Karpas-422 (cell line): ENCODE data around the gene SSR4. TPM values are rescaled to one million over a fixed set of nuclear protein-coding genes. Genes with fewer than 3 reads are reported as not detected.

Source experiments
- DNase-seq: peaks from one replicate; pipeline ENCODE4 v3.0.0-alpha.2; 2015
- H2AFZ ChIP-seq: fragments of 200-600 bp; sonication (generic); 2 replicates; pipeline ENCODE4 v1.6.1; 2014; ENCODE audit warnings: antibody characterized with exemption, low read length, mixed read lengths
- H3K27ac ChIP-seq: fragments of 200-600 bp; sonication (generic); 2 replicates; pipeline ENCODE4 v1.5.1; 2014; ENCODE audit warnings: mild to moderate bottlenecking, low read length, moderate library complexity
- H3K27me3 ChIP-seq: fragments of 200-600 bp; sonication (generic); 2 replicates; pipeline ENCODE4 v1.6.1; 2014; ENCODE audit warnings: low read length, mixed read lengths
- H3K36me3 ChIP-seq: fragments of 200-600 bp; sonication (generic); 2 replicates; pipeline ENCODE4 v1.6.1; 2014; ENCODE audit warnings: low read length, mixed read lengths; ENCODE audit not compliant: insufficient read depth
- H3K4me1 ChIP-seq: fragments of 200-600 bp; sonication (generic); 2 replicates; pipeline ENCODE4 v1.6.1; 2014; ENCODE audit warnings: mild to moderate bottlenecking, low read length, mixed read lengths
- H3K4me2 ChIP-seq: fragments of 200-600 bp; sonication (generic); 2 replicates; pipeline ENCODE4 v1.6.1; 2014; ENCODE audit warnings: low read length, low read depth, mild to moderate bottlenecking; ENCODE audit not compliant: poor library complexity, severe bottlenecking
- H3K4me3 ChIP-seq: fragments of 200-600 bp; sonication (generic); 2 replicates; pipeline ENCODE4 v1.5.1; 2014; ENCODE audit warnings: mild to moderate bottlenecking, antibody characterized with exemption, low read length, mixed read lengths
- H3K79me2 ChIP-seq: fragments of 200-600 bp; sonication (generic); 2 replicates; pipeline ENCODE4 v1.6.1; 2014; ENCODE audit warnings: mild to moderate bottlenecking, low read length, mixed read lengths
- H3K9ac ChIP-seq: fragments of 200-600 bp; sonication (generic); 2 replicates; pipeline ENCODE4 v1.6.0; 2014; ENCODE audit warnings: low read length
- H3K9me2 ChIP-seq: fragments of 200-600 bp; sonication (generic), shearing (Covaris generic); replicated peaks from 2 replicates; pipeline ENCODE4 v1.6.0; 2014; ENCODE audit warnings: mild to moderate bottlenecking, low read length, moderate library complexity; ENCODE audit not compliant: insufficient read depth
- H3K9me3 ChIP-seq: fragments of 300-700, 200-600 bp; sonication (generic); 2 replicates; pipeline ENCODE4 v1.6.1; 2014; ENCODE audit warnings: low read length, mixed read lengths
- H4K20me1 ChIP-seq: fragments of 200-600 bp; sonication (generic); 2 replicates; pipeline ENCODE4 v1.6.1; 2014; ENCODE audit warnings: mild to moderate bottlenecking, antibody characterized with exemption, low read length, low read depth; ENCODE audit not compliant: insufficient read depth
- total RNA-seq: library from RNA; depleted of rRNA; stranded (reverse); fragments of >200 nt; shearing (Covaris generic); gene quantifications from 2 replicates; pipeline ENCODE4 v1.2.3, GENCODE V29; 2014; ENCODE audit warnings: low replicate concordance

Gene SSR4
- total RNA-seq, 1 experiment from 2014 or later, result 310 TPM

- Histone ChIP-seq H3K9me3 (no peaks in the 10 kb centered on the region), H3K36me3 (no peaks in the 10 kb centered on the region), H2AFZ (no peak overlapping the region), H3K9me2 (no peaks in the 10 kb centered on the region), H3K9ac (no peak overlapping the region), H3K4me1 (no peaks in the 10 kb centered on the region), H3K79me2 (no peaks in the 10 kb centered on the region), H3K4me3 (no peak overlapping the region), H3K4me2 (no peak overlapping the region), H4K20me1 (no peaks in the 10 kb centered on the region), H3K27ac (no peak overlapping the region), H3K27me3 (no peaks in the 10 kb centered on the region)
- DNase-seq, result no peak
Measured at GRCh38 chrX:153782871-153783270, 11.6 kb upstream of the SSR4 start.

- DNase-seq, result no peak
- H3K4me1 ChIP-seq, result no peaks in the 10 kb centered on the region
- H3K9me2 ChIP-seq, result no peaks in the 10 kb centered on the region
Measured at GRCh38 chrX:153783378-153784013, 11.0 kb upstream of the SSR4 start.

GRCh38 chrX:153784325-153784967 is 10.0 kb upstream of the SSR4 start:
- no peaks in the 10 kb centered on the region for H3K4me1 ChIP-seq
- no peaks in the 10 kb centered on the region for H3K79me2 ChIP-seq
- no peaks in the 10 kb centered on the region for H3K9me2 ChIP-seq
- no peaks in the 10 kb centered on the region for H3K9me3 ChIP-seq
- H3K27me3 ChIP-seq, result no peaks in the 10 kb centered on the region
- DNase-seq, result no peak
- H3K9ac ChIP-seq, result no peak overlapping the region
- no peak overlapping the region for H2AFZ ChIP-seq
- H3K4me3 ChIP-seq, result no peak overlapping the region
- no peaks in the 10 kb centered on the region for H3K36me3 ChIP-seq
- H3K27ac ChIP-seq, result no peak overlapping the region
- H3K4me2 ChIP-seq, result no peak overlapping the region
- H4K20me1 ChIP-seq, result no peaks in the 10 kb centered on the region

More at GRCh38 chrX:153783378-153784013, 11.0 kb upstream of the SSR4 start:
- no peak overlapping the region for H3K9ac ChIP-seq
- H3K9me3 ChIP-seq, result no peaks in the 10 kb centered on the region
- no peak overlapping the region for H3K4me2 ChIP-seq
- no peaks in the 10 kb centered on the region for H3K79me2 ChIP-seq
- no peak overlapping the region for H3K27ac ChIP-seq
- H3K36me3 ChIP-seq, result no peaks in the 10 kb centered on the region
- H2AFZ ChIP-seq, result no peak overlapping the region
- no peaks in the 10 kb centered on the region for H4K20me1 ChIP-seq
- no peaks in the 10 kb centered on the region for H3K27me3 ChIP-seq
- no peak overlapping the region for H3K4me3 ChIP-seq

- Histone ChIP-seq H3K36me3 (no peaks in the 10 kb centered on the region), H3K9me2 (no peaks in the 10 kb centered on the region), H3K9ac (no peak overlapping the region), H3K4me3 (no peak overlapping the region), H3K27ac (no peak overlapping the region), H3K27me3 (no peaks in the 10 kb centered on the region), H3K9me3 (no peaks in the 10 kb centered on the region), H3K4me1 (no peaks in the 10 kb centered on the region), H4K20me1 (0 out of 2 replicates have a peak, but pooled peaks cover 4% of the 10 kb centered on the region), H2AFZ (no peak overlapping the region), H3K4me2 (no peak overlapping the region), H3K79me2 (peaks cover 2% of the 10 kb centered on the region; the same call in 1 of the 2 replicates)
- DNase-seq, result no peak
Measured at GRCh38 chrX:153786669-153787068, 7.8 kb upstream of the SSR4 start.

- H3K36me3 ChIP-seq, result no peaks in the 10 kb centered on the region
- H3K27me3 ChIP-seq, result no peaks in the 10 kb centered on the region
- no peaks in the 10 kb centered on the region for H3K9me2 ChIP-seq
- no peaks in the 10 kb centered on the region for H3K9me3 ChIP-seq
- H3K4me2 ChIP-seq, result no peak overlapping the region
- H3K4me3 ChIP-seq, result no peak overlapping the region
- 0 out of 2 replicates have a peak, but pooled peaks cover 4% of the 10 kb centered on the region for H4K20me1 ChIP-seq
- H3K27ac ChIP-seq, result no peak overlapping the region
- DNase-seq, result no peak
- peaks cover 25% of the 10 kb centered on the region for H3K79me2 ChIP-seq
- H2AFZ ChIP-seq, result no peak overlapping the region
- H3K4me1 ChIP-seq, result peaks cover 7% of the 10 kb centered on the region
- H3K9ac ChIP-seq, result no peak overlapping the region
Measured at GRCh38 chrX:153789654-153790053, 4.8 kb upstream of the SSR4 start.

- no peak overlapping the region for H3K9ac ChIP-seq
- H2AFZ ChIP-seq, result no peak overlapping the region
- no peaks in the 10 kb centered on the region for H3K27me3 ChIP-seq
- no peak overlapping the region for H3K4me3 ChIP-seq
- no peaks in the 10 kb centered on the region for H3K36me3 ChIP-seq
- H3K4me2 ChIP-seq, result no peak overlapping the region
- no peak overlapping the region for H3K27ac ChIP-seq
- H3K79me2 ChIP-seq, result peaks cover 35% of the 10 kb centered on the region
- no peaks in the 10 kb centered on the region for H3K9me2 ChIP-seq
- no peak for DNase-seq
- peaks cover 10% of the 10 kb centered on the region; the same call in 1 of the 2 replicates for H4K20me1 ChIP-seq
- no peaks in the 10 kb centered on the region for H3K9me3 ChIP-seq
- peaks cover 17% of the 10 kb centered on the region for H3K4me1 ChIP-seq
Measured at GRCh38 chrX:153791104-153791852, 3.2 kb upstream of the SSR4 start.

GRCh38 chrX:153792368-153792767 is 2.1 kb upstream of the SSR4 start:
- no peak for DNase-seq
- Histone ChIP-seq H3K9ac (peak overlapping the region; percentile 81), H3K9me3 (no peaks in the 10 kb centered on the region), H4K20me1 (peaks cover 10% of the 10 kb centered on the region; the same call in 1 of the 2 replicates), H3K36me3 (no peaks in the 10 kb centered on the region; the same call in 1 of the 2 replicates), H2AFZ (no peak overlapping the region), H3K4me3 (peak overlapping the region; percentile 80; the same call in 1 of the 2 replicates), H3K4me1 (peaks cover 17% of the 10 kb centered on the region), H3K79me2 (peaks cover 35% of the 10 kb centered on the region), H3K27me3 (no peaks in the 10 kb centered on the region), H3K9me2 (no peaks in the 10 kb centered on the region), H3K4me2 (peak overlapping the region; percentile 74), H3K27ac (no peak overlapping the region)

- Histone ChIP-seq H3K4me2 (peak overlapping the region; percentile 74), H3K79me2 (peaks cover 35% of the 10 kb centered on the region), H3K27ac (peak overlapping the region; percentile 69; the same call in 1 of the 2 replicates), H3K4me1 (peaks cover 17% of the 10 kb centered on the region), H3K36me3 (no peaks in the 10 kb centered on the region; the same call in 1 of the 2 replicates), H3K9me2 (no peaks in the 10 kb centered on the region), H3K9ac (peak overlapping the region; percentile 81), H3K27me3 (no peaks in the 10 kb centered on the region), H3K9me3 (no peaks in the 10 kb centered on the region), H2AFZ (no peak overlapping the region), H4K20me1 (peaks cover 10% of the 10 kb centered on the region; the same call in 1 of the 2 replicates), H3K4me3 (peak overlapping the region; percentile 80)
- peak; percentile 70 for DNase-seq
Measured at GRCh38 chrX:153793291-153793690, 1.2 kb upstream of the SSR4 start.
